Measurements from ENCODE around the gene IGSF8.

IGSF8 gene

DNA sequence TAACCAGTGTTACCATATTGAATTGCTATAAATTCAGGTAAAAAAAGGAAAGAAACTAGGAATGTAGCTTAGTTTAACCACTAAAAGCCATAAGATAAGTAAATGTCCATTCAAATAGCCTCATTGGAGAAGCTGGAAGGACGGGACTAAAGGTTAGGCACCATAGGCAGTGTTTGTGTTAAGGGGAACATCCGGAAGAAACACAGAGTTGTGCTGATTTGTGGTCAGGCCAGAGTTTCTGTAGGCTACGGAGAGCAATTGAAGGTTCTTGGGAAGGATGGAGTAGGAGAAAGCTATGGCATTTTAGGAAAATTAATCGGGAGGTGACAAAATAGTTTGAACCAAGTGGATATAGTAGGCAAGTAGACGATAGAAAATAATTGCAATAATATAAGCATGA is 27.1 kb downstream of the IGSF8 start:
- no peak overlapping the region for H2AFZ ChIP-seq (ENCODE audit: low read depth, low read length)

DNA sequence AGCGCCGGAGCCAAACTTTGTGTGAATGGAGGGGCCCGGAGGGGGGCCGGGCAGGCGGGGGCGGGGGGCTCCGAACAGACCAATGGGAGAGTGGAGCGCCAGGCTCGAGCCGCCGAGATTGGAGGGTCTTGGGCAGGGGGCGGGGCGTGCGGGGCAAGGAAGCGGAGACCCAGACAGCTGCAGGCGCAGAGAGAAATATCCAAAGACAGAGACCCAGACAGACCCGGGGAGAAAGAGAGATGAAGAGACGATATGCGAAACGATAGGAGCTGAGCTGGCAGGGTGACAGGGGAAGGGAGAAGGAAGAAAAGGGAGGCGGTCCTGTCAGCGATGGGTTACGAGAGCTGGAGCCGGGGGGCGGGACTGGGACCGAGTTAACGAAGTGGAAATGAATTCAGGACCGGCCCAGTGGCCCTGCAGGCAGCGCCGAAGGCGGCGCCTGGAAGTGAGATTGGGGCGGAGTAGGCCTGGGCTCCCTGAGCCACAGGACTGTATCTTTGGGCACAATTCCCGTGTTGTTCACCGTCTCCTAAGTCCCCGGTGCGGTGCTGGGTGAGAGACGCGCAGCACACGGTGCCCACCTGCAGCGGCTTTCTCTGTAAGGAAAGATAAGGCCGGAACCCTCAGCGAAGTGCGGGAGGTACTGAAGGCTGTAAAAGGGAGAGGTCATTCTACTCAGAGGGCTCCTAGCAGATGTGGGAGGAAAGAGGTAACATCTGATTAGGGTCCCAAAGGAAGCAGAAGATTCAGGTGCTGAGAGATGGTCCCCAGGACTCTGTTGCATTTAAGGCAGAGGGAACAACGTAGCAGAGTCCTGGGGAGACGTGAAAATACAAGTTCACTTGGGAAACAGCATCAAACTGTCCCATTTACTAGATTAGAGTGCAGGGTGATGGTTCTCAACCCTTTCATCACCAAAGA is 27.9 kb downstream of the IGSF8 start:
- Histone ChIP-seq H3K9me3 (ENCODE audit: low read length) (no peaks in the 10 kb centered on the region), H3K4me3 (ENCODE audit: low read length) (peak overlapping the region; percentile 65), H3K27me3 (ENCODE audit: insufficient read depth, low read length) (peaks cover 75% of the 10 kb centered on the region), H3K4me1 (ENCODE audit: insufficient read depth, low read length) (peaks cover 14% of the 10 kb centered on the region), H3K36me3 (ENCODE audit: insufficient read depth, low read length) (no peaks in the 10 kb centered on the region), H2AFZ (ENCODE audit: low read depth, low read length) (peak overlapping the region; percentile 74)

More for the DNA sequence above, 27.1 kb downstream of the IGSF8 start:
- Histone ChIP-seq H3K36me3 (ENCODE audit: insufficient read depth, low read length) (no peaks in the 10 kb centered on the region), H3K27me3 (ENCODE audit: insufficient read depth, low read length) (peaks cover 75% of the 10 kb centered on the region), H3K4me3 (ENCODE audit: low read length) (no peak overlapping the region), H3K4me1 (ENCODE audit: insufficient read depth, low read length) (peaks cover 14% of the 10 kb centered on the region), H3K9me3 (ENCODE audit: low read length) (no peaks in the 10 kb centered on the region)

DNA sequence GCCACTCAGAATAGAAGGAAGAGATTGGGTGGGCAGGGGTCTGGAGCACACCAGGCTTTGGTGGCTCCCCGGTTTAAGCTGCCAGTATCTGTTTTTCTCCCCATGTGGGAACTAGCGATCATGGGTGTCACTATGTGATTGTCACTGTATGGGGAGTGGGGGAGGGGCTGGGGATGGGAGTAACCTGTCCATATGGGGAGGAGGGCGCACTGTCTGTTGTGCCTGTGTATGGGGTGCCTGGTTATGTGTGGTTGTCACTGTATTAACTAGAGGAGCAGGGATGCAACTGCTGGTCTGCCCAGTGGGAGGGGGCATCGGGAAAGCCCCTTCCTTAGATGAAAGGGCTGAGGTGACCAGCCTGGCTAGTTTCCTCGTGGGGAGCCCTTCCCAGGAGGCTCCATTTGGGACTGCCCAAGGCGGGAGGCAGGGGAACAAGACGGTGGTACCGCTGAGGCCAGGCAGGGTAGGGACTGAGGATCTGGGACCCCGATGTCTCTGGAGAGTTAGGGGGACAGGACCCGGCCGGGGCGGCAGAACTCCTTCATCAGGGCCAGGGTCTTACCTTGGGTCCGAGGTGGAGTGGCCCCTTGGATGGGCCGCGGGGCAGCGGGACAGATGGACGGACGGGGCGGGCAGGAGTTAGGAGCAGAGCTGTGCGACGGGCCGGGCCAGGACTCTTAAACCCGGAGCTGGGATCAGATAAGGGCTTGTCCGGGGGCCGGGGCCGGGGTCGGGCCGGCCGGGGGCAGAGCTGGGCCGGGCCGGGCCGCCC is 28.8 kb downstream of the IGSF8 start, which contains the start of gene KCNJ10:
KCNJ10 (minus strand) TSS at position 701 of the 772 bp plus-strand sequence. CDS start 27,628 bp downstream, outside the sequence.
- Histone ChIP-seq H3K36me3 (ENCODE audit: insufficient read depth, low read length) (no peaks in the 10 kb centered on the region), H3K27me3 (ENCODE audit: insufficient read depth, low read length) (peaks cover 74% of the 10 kb centered on the region), H2AFZ (ENCODE audit: low read depth, low read length) (peak within 1 kb of the TSS; percentile 74), H3K4me1 (ENCODE audit: insufficient read depth, low read length) (peaks cover 22% of the 10 kb centered on the region), H3K9me3 (ENCODE audit: low read length) (no peaks in the 10 kb centered on the region), H3K4me3 (ENCODE audit: low read length) (peak within 1 kb of the TSS; percentile 65)

DNA sequence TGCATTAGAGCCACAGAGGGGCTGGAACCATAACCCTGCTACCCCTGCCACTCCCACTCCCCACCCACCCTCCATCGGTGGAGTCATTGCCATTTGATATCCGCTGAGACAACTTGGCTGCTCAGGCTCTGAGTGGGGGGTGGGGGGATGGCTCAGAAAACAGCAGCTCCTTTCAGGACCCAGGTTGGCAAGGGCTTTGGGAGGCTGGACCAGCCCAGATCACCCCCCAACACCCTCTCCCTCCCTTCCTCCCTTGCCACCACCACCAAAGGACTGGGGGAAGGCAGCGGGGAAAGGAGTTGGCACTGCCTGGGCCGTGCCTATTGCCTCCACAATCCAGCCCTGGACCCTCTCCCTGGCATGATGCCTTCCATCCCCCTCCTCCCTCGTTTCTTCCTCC is 30.2 kb downstream of the IGSF8 start:
- Histone ChIP-seq H3K27me3 (ENCODE audit: insufficient read depth, low read length) (peaks cover 64% of the 10 kb centered on the region), H3K9me3 (ENCODE audit: low read length) (no peaks in the 10 kb centered on the region), H2AFZ (ENCODE audit: low read depth, low read length) (no peak overlapping the region)

DNA sequence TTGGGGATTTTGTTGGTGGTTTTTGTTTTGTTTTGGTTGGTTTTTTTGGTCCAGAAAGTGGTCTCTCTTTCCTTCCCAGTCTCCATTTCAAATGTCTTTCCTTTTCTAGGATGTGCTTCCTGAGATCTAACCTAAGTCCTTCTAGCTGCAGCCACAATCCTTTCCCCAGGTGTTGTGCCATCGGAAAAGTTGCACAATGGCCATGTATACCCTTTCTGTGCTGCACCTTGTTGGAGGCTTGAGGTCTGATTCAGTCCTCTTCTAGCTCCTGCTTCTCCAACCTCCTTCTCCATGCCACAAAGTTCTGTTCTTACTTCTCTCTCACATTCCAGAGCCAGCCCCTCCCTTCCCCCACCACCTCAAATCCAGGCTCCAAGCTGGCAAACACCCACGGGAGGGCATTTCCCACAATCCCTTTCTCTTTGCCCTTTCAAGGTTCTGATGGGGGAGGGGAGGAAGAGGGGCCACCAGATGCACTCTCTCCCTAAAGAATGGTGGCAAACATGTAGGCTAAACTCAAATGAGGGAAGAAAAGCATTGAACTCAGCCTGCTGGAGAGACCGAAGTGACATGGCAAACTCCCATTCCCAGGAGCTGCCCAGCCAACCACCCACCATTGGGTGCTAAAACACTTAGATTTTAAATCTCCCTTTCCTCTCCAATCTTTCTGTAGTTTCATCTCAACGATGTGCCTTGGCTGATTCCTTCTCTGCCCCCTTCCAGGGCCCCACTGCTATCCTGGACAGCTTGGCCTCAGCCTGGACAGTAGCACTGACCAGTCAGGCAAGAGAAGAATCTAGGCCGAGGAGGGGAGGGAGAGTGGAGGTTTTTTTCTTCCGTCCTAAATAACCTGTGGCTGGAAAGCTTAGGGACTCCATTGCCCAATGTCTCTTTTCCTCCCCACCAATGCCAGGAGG is 31.3 kb downstream of the IGSF8 start:
- H3K4me3 ChIP-seq (ENCODE audit: low read length): no peak overlapping the region
- H3K4me1 ChIP-seq (ENCODE audit: insufficient read depth, low read length): peaks cover 46% of the 10 kb centered on the region
- H3K9me3 ChIP-seq (ENCODE audit: low read length): no peaks in the 10 kb centered on the region
- H2AFZ ChIP-seq (ENCODE audit: low read depth, low read length): no peak overlapping the region
- no peaks in the 10 kb centered on the region for H3K36me3 ChIP-seq (ENCODE audit: insufficient read depth, low read length)
- H3K27me3 ChIP-seq (ENCODE audit: insufficient read depth, low read length): peaks cover 61% of the 10 kb centered on the region

More for the DNA sequence above, 30.2 kb downstream of the IGSF8 start:
- H3K36me3 ChIP-seq (ENCODE audit: insufficient read depth, low read length): no peaks in the 10 kb centered on the region
- H3K4me3 ChIP-seq (ENCODE audit: low read length): no peak overlapping the region
- peaks cover 34% of the 10 kb centered on the region for H3K4me1 ChIP-seq (ENCODE audit: insufficient read depth, low read length)

DNA sequence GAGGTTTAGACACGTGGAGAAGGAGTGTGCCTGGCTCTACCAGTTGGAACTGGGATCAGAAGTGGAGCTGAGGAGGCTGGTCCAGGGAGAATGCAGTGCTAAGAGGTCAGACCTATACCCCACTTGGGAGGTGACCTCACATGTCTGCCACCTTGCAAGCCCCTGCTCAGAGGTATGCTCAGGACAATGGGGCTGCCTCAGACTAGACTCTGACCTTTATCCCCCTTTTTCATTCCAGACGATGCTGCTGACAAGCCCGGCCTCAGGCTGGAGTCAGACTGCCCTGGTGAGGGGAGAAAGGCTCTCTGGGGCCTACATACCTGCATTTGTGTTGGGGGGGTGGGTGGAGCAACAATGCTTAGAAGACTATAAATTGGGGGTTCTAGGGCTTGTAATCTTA is 33.7 kb downstream of the IGSF8 start:
- peaks cover 54% of the 10 kb centered on the region for H3K4me1 ChIP-seq (ENCODE audit: insufficient read depth, low read length)
- H3K9me3 ChIP-seq (ENCODE audit: low read length): no peaks in the 10 kb centered on the region
- peaks cover 52% of the 10 kb centered on the region for H3K27me3 ChIP-seq (ENCODE audit: insufficient read depth, low read length)
- no peak overlapping the region for H2AFZ ChIP-seq (ENCODE audit: low read depth, low read length)
- no peak overlapping the region for H3K4me3 ChIP-seq (ENCODE audit: low read length)
- H3K36me3 ChIP-seq (ENCODE audit: insufficient read depth, low read length): no peaks in the 10 kb centered on the region

DNA sequence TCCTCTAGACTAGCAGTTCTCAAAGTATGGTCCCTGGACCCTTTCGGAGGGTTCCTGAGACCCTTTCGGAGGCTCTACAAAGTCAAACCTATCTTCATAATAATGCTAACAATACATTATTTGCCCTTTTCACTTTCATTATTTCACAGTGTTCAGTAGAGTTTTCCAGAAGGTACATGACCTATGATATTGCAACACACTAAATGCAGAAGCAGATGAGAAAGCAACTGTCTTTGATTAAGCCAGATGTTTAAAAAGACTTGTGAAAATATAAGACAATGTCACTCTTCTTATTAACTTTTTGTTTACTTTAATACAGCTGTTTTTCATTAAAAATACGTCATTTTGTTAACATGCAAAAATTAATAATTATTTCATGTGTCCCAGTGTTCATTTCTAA is 34.3 kb downstream of the IGSF8 start:
- Histone ChIP-seq H3K36me3 (ENCODE audit: insufficient read depth, low read length) (no peaks in the 10 kb centered on the region), H2AFZ (ENCODE audit: low read depth, low read length) (no peak overlapping the region), H3K27me3 (ENCODE audit: insufficient read depth, low read length) (peaks cover 52% of the 10 kb centered on the region), H3K9me3 (ENCODE audit: low read length) (no peaks in the 10 kb centered on the region), H3K4me3 (ENCODE audit: low read length) (no peak overlapping the region), H3K4me1 (ENCODE audit: insufficient read depth, low read length) (peaks cover 52% of the 10 kb centered on the region)

DNA sequence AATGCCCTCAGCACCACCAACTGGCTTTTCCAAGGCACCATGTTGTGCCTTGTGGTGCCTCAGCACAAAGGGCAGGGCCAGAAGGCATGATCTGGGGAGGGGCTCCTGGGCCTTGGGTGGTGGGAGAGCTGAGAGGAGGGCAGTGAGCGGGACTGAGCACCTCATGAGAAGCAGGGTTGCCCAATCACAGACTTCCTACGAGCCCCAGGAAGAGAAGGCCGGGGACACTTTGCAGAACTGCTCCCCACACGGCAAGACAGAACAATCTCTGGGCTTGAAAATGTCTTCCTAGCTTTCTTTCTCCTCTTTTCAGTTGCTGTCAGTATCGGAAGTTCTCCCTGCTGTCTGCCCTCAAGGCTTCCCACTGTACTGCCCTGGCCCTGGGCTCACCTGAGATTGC is 35.2 kb downstream of the IGSF8 start:
- Histone ChIP-seq H3K36me3 (ENCODE audit: insufficient read depth, low read length) (no peaks in the 10 kb centered on the region), H3K4me3 (ENCODE audit: low read length) (no peak overlapping the region), H3K27me3 (ENCODE audit: insufficient read depth, low read length) (peaks cover 52% of the 10 kb centered on the region), H3K4me1 (ENCODE audit: insufficient read depth, low read length) (peaks cover 52% of the 10 kb centered on the region), H3K9me3 (ENCODE audit: low read length) (no peaks in the 10 kb centered on the region), H2AFZ (ENCODE audit: low read depth, low read length) (no peak overlapping the region)

DNA sequence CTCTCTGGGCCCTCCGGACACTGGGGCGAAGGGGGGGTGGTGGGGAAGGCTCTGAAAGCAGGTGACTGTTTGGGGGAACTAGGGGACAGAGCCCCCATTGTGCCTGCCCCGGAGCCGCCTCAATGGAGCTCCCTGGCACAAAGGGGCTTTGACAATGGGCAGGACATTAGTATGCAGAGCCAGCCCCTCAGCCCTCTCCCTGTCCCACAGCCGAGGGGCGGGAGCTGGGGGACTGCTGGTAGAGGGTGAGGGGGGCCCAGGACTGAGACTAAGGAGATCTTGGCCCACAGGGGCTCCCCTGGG is 36.2 kb downstream of the IGSF8 start:
- Histone ChIP-seq H3K27me3 (ENCODE audit: insufficient read depth, low read length) (peaks cover 54% of the 10 kb centered on the region), H3K4me1 (ENCODE audit: insufficient read depth, low read length) (peaks cover 52% of the 10 kb centered on the region), H3K4me3 (ENCODE audit: low read length) (no peak overlapping the region), H3K9me3 (ENCODE audit: low read length) (no peaks in the 10 kb centered on the region), H3K36me3 (ENCODE audit: insufficient read depth, low read length) (no peaks in the 10 kb centered on the region), H2AFZ (ENCODE audit: low read depth, low read length) (no peak overlapping the region)

DNA sequence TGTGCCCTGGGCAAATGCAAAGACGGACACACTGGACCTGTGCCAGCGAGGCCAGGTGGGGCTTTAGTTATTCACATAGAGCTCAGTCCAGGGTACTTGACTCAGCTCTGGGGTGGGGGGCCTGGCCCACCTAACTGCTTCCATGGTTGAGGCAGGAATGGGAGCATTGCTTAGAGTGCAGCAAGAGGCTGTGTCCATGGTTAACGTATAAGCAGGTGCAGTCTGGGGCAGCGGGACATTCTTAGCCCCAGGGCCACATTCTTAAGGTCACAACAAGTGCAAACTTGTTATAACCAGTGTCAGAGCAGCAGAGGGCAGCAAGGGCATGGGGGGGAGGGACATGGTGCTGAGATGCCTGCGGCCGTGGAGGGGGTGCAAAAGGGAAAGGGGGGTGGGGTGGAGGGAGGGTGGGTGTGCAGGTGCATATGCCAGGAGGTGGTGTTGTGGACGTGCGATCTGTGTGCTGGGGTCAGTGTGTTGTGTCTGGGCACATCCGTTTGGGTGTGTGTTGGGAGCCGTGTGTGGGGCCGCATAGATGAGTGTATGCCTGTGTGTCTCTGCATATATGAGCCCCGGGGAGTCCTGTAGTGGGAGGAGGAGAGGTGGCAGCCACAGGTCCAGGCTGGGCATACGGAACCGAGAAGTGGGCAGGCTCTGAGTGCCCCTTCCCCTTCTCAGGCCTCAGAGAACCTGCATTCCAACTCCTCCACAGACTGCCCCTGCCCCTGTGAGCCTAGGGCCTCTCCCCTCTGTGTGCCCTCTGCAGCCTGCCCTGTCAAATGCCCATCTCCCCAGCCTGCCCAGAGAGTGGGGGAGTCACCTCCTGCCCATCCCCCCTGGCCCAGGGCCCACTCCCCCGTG is 36.8 kb downstream of the IGSF8 start:
- Histone ChIP-seq H3K4me3 (ENCODE audit: low read length) (no peak overlapping the region), H3K4me1 (ENCODE audit: insufficient read depth, low read length) (peaks cover 48% of the 10 kb centered on the region), H3K9me3 (ENCODE audit: low read length) (no peaks in the 10 kb centered on the region), H3K36me3 (ENCODE audit: insufficient read depth, low read length) (no peaks in the 10 kb centered on the region), H3K27me3 (ENCODE audit: insufficient read depth, low read length) (peaks cover 55% of the 10 kb centered on the region), H2AFZ (ENCODE audit: low read depth, low read length) (no peak overlapping the region)

DNA sequence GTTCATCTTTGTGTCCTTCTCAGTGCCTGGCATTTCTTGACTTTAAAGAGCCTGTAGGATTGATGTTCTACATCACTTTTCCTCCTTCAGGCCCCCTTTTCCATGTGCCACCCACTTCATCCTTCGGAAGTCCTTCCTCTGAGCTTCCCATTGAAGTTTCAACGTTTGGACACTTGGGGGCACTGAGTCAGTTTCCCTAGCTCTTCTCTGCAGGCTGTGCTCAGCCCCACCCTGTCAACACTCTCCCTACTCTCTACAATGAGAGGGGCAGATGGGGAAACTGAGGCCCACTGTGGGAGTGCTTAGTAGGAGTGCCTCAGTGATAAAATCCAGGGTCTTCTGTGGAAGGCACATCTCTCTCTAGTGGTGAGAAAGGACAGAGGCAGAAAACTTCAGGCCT is 40.3 kb downstream of the IGSF8 start:
- no peak overlapping the region for H2AFZ ChIP-seq (ENCODE audit: low read depth, low read length)
- no peaks in the 10 kb centered on the region for H3K9me3 ChIP-seq (ENCODE audit: low read length)
- H3K27me3 ChIP-seq (ENCODE audit: insufficient read depth, low read length): peaks cover 54% of the 10 kb centered on the region
- no peak overlapping the region for H3K4me3 ChIP-seq (ENCODE audit: low read length)
- no peaks in the 10 kb centered on the region for H3K36me3 ChIP-seq (ENCODE audit: insufficient read depth, low read length)
- peaks cover 42% of the 10 kb centered on the region for H3K4me1 ChIP-seq (ENCODE audit: insufficient read depth, low read length)

DNA sequence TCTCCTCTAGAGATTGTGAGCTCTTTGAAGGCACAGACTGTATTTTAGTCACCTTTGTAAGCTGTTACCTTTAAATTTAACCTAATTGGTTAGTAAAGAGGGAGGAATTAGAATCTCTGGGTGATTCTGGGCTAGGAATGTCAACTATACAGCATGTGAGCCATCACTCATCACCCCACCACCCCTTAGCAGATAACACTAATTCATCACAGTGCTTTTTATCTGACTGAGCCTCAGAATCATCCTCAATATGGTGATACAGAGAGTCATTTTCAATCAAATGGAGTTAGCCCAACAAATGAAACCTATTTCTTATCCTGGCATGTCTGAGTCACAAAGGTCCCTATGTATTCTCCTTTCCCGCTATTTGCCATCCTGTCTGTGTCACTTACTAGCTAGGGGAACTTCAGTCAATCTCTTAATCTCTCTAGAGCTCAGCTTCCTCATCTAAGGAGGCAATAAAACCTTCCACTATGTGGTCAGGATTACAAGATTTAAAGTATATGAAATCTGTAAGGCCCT is 41.7 kb downstream of the IGSF8 start:
- H3K4me3 ChIP-seq (ENCODE audit: low read length): no peak overlapping the region
- peaks cover 2% of the 10 kb centered on the region for H3K9me3 ChIP-seq (ENCODE audit: low read length)
- H3K36me3 ChIP-seq (ENCODE audit: insufficient read depth, low read length): no peaks in the 10 kb centered on the region
- peaks cover 66% of the 10 kb centered on the region for H3K27me3 ChIP-seq (ENCODE audit: insufficient read depth, low read length)
- H3K4me1 ChIP-seq (ENCODE audit: insufficient read depth, low read length): peaks cover 31% of the 10 kb centered on the region
- H2AFZ ChIP-seq (ENCODE audit: low read depth, low read length): no peak overlapping the region

All from neuron (in vitro differentiated cells).